Measurements from ENCODE around the gene TUT1.
"Not testable (repeated sequence)": the region's sequence is repeated elsewhere in the genome, so short reads cannot be mapped to it uniquely, and the experiment has no call there.

TUT1 gene

DNA sequence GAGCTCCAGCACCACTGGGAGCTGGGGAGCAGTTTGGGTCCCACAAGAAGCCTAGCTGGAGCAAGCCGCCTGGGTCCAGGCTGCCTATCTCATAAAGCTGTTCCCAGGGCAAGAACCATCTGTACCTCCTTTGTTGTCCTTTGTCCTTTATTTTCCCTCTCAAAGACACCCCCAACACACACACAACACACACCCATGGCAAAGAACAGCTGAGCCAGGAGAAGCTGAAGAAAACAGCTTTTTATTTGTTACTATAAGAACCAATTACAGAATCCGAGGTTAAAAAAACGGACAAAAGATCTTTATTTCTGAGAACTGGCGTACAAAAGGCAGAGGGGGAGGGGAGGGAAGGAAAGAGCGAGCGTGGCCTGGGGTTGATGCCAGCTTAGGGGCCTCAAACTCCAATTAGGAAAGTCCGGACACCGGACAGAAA is 1.7 kb upstream of the TUT1 start:
- peaks cover 61% of the 10 kb centered on the region for H3K36me3 ChIP-seq (ENCODE audit: insufficient read depth, low read length)
- H3K27ac ChIP-seq, result 0 out of 2 replicates have a peak overlapping the region, but pooled peaks have one; percentile 77
- no peak overlapping the region for H3K4me3 ChIP-seq
- no peaks in the 10 kb centered on the region for H3K9me3 ChIP-seq (ENCODE audit: low read depth, low read length)
- DNase-seq (ENCODE audit: low read depth, low spot score), result no peak
- TF ChIP-seq POLR2AphosphoS5 (IDR thresholded peaks at IDR 0.05; ENCODE audit: borderline replicate concordance, low read depth, low read length) (no peak), EZH2 (IDR thresholded peaks at IDR 0.05) (no peak), FOXP2 (optimal IDR thresholded peaks at IDR 0.05; ENCODE audit: control extremely low read depth, extremely low read length, insufficient read depth) (no peak)
- H3K9ac ChIP-seq (ENCODE audit: insufficient read length), result no peak overlapping the region

DNA sequence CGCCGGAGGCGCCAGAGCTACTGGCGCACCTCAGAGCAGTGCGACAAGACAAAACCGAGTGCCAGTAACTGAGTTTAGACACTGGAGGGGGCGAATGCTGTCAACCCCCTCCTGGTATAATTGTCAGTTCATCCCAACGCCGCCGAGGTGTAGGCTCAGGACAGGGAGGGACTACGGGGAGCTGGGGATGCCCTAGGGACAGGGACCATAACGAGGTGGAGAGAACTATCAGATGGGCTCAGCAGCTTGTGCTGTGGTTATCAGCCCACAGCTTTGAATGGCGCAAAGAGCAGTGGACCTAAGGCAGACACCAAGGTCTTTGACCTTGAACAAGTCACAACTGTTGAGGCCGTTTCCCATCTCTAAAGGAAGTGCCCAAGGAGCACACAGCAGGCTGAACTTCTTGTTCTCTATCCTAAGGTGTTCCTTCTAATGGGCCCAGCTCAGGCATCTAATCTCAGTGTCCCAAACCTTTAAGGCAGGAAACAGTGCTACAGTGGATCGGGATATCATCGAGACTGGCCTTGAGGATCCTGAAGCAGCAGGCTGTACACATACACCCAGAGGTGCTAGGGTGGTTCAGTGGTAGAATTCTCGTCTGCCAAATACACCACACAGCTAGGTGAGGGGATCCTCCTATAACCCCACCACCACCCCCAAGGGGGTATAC is 958 bp upstream of the TUT1 start:
- Histone ChIP-seq H3K4me3 (peak overlapping the region; percentile 90), H3K9ac (ENCODE audit: insufficient read length) (peak overlapping the region; percentile 76), H3K36me3 (ENCODE audit: insufficient read depth, low read length) (peaks cover 61% of the 10 kb centered on the region), H3K9me3 (ENCODE audit: low read depth, low read length) (no peaks in the 10 kb centered on the region), H3K27ac (peak overlapping the region; percentile 77)
- DNase-seq (ENCODE audit: low read depth, low spot score), result no peak
- TF ChIP-seq FOXP2 (optimal IDR thresholded peaks at IDR 0.05; ENCODE audit: control extremely low read depth, extremely low read length, insufficient read depth) (no peak), POLR2AphosphoS5 (IDR thresholded peaks at IDR 0.05; ENCODE audit: borderline replicate concordance, low read depth, low read length) (no peak), EZH2 (IDR thresholded peaks at IDR 0.05) (no peak)

DNA sequence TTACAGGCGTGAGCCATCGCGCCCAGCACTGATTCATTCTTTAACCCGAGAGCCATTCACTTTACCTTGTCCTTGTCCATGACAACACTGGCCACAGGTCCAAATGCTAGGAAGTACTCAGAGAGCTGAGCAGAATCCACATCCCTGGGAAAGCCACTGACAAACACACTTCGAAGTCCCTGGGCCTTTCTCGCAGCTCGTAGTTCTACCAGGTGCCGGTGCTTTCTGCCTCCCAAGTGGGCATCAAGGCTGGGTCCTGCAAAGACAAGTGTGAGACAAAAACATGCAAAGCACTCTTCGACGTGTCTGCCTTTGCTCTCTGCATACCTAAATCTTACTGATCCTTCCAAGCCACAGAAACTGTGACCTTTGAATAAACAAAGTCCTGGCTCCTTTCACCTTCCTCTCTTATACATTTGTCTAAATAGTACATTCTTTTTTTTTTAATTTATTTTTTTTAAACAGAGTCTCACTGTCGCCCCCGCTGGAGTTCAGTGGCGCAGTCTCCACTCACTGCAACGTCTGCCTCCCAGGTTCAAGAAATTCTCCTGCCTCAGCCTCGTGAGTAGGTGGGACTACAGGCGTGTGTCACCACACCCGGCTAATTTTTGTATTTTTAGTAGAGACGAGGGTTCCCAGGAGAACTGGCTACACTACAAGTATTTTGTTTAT is 2.2 kb downstream of the TUT1 start:
- no peak for TF ChIP-seq POLR2AphosphoS5 (IDR thresholded peaks at IDR 0.05; ENCODE audit: borderline replicate concordance, low read depth, low read length)
- no peak for TF ChIP-seq FOXP2 (optimal IDR thresholded peaks at IDR 0.05; ENCODE audit: control extremely low read depth, extremely low read length, insufficient read depth)
- TF ChIP-seq EZH2 (IDR thresholded peaks at IDR 0.05), result no peak
- H3K4me3 ChIP-seq, result no peak overlapping the region
- no peak for DNase-seq (ENCODE audit: low read depth, low spot score)
- H3K27ac ChIP-seq, result no peak overlapping the region
- peaks cover 43% of the 10 kb centered on the region for H3K36me3 ChIP-seq (ENCODE audit: insufficient read depth, low read length)
- H3K9me3 ChIP-seq (ENCODE audit: low read depth, low read length), result no peaks in the 10 kb centered on the region
- no peak overlapping the region for H3K9ac ChIP-seq (ENCODE audit: insufficient read length)

DNA sequence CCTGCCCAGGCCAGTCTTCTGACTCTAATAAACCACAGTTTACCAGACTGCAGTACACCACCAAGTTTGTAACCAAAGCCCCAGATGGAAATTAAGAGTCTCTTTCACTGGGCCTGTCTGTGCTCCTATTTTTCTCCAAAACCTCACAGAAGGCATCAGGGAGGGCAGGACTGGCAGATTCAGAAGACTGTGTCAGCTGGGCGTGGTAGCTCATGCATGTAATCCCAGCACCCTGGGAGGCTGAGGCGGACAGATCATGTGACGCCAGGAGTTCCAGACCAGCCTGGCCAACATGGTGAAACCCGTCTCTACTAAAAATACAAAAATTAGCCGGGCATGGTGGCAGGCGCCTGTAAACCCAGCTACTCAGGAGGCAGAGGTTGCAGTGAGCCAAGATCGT is 6.0 kb downstream of the TUT1 start:
- H3K9me3 ChIP-seq (ENCODE audit: low read depth, low read length); H3K4me3 ChIP-seq; DNase-seq (ENCODE audit: low read depth, low spot score); H3K9ac ChIP-seq (ENCODE audit: insufficient read length); H3K27ac ChIP-seq: not testable (repeated sequence)
- H3K36me3 ChIP-seq (ENCODE audit: insufficient read depth, low read length), result peaks cover 45% of the 10 kb centered on the region

DNA sequence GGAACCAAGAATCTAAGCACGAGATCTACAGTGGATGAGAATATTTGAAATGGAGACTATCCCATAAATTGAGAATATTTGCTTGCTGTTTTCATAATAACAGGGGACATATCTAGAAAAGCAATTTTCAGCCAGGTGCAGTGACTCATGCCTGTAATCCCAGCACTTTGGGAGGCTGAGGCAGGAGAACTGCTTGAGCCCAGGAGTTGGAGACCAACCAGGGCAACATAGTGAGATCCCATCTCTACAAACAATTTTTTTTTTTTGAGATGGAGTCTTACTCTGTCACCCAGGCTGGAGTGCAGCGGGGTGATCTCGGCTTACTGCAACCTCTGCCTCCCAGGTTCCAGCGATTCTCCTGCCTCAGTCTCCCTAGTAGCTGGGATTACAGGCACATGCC is 9.6 kb downstream of the TUT1 start:
- DNase-seq (ENCODE audit: low read depth, low spot score); H3K27ac ChIP-seq; H3K9ac ChIP-seq (ENCODE audit: insufficient read length); H3K9me3 ChIP-seq (ENCODE audit: low read depth, low read length); H3K4me3 ChIP-seq: not testable (repeated sequence)
- peaks cover 51% of the 10 kb centered on the region for H3K36me3 ChIP-seq (ENCODE audit: insufficient read depth, low read length)

DNA sequence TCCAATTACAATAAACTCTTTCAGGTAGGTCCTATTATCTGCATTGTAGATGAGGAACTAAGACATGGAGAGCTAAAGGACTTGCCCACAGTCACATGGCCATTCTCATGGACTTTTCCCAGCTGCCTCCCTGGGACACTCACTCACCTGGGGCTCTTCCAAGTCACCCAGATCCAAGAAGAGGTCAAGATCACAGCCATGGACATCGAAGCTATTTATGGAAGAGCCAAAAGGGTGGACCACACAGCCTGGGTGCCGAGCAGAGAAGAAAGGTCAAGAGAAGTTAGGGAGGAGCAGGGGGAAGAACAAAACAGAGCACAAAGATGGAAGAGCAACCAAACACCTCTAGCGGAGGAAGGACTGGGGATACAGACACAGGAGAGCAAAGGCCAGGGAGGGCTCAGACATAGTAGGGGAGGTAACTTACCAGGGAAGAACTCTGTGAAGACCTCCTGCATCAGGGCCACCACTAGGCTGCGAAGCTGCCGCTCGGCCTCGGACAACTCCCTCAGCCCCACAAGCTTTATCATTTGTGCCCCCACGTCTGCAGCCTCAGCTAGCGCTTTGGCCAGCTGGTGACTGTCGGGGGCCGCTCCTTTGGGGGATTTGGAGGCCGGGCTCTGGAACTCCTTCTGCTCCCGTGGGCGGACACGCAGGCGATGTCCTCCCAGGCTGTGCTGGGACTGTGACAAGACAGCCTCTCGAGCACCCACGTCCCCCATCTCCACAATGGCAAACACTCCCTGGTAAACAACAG is 10.2 kb downstream of the TUT1 start:
- DNase-seq (ENCODE audit: low read depth, low spot score), result no peak
- no peak overlapping the region for H3K4me3 ChIP-seq
- no peak overlapping the region for H3K27ac ChIP-seq
- H3K9me3 ChIP-seq (ENCODE audit: low read depth, low read length), result no peaks in the 10 kb centered on the region
- H3K9ac ChIP-seq (ENCODE audit: insufficient read length), result no peak overlapping the region
- peaks cover 54% of the 10 kb centered on the region for H3K36me3 ChIP-seq (ENCODE audit: insufficient read depth, low read length)
- no peak for TF ChIP-seq FOXP2 (optimal IDR thresholded peaks at IDR 0.05; ENCODE audit: control extremely low read depth, extremely low read length, insufficient read depth)
- TF ChIP-seq EZH2 (IDR thresholded peaks at IDR 0.05), result no peak
- TF ChIP-seq POLR2AphosphoS5 (IDR thresholded peaks at IDR 0.05; ENCODE audit: borderline replicate concordance, low read depth, low read length), result no peak

DNA sequence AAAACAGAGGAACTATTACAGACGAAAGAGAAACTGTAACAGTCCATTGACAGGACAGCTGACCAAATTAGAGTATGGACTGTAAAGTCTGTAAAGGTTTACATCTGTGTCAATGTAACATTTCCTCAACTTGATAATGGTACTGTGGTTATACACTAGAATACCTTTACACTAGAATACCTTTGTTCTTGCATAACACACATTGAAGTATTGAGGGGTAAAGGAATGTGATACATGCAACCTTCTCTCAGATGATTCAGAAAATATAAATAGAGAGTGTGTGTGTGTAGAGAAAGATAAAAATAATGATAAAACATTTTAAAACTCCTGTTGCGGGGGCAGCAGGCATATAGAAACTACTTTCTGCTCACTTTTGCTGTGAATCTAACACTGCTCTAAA is 12.1 kb downstream of the TUT1 start:
- H3K36me3 ChIP-seq (ENCODE audit: insufficient read depth, low read length), result peaks cover 52% of the 10 kb centered on the region; the same call in 1 of the 2 replicates
- DNase-seq (ENCODE audit: low read depth, low spot score), result no peak
- no peak overlapping the region for H3K4me3 ChIP-seq
- H3K9ac ChIP-seq (ENCODE audit: insufficient read length), result no peak overlapping the region
- TF ChIP-seq FOXP2 (optimal IDR thresholded peaks at IDR 0.05; ENCODE audit: control extremely low read depth, extremely low read length, insufficient read depth), result no peak
- no peak for TF ChIP-seq EZH2 (IDR thresholded peaks at IDR 0.05)
- TF ChIP-seq POLR2AphosphoS5 (IDR thresholded peaks at IDR 0.05; ENCODE audit: borderline replicate concordance, low read depth, low read length), result no peak
- no peaks in the 10 kb centered on the region for H3K9me3 ChIP-seq (ENCODE audit: low read depth, low read length)
- H3K27ac ChIP-seq, result no peak overlapping the region

DNA sequence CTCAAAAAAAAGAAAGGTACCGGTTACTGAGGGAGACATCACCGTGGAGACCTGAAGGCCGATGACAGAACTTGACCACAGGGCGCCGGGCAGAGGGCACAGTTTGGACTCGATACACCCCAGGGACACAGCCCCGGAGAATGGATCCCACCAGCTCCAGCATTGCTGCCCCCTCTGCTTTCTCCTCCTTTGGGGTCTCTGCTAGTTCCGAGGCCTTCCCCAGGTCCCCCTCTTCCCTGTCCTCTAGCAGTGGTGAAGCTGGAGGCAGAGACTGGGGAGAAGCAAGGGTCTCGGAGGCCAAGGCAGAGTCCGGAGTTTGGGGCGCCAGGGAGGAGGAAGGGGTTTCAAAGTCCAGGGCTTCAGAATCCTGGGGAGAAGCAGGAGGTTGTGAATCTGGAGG is 12.8 kb downstream of the TUT1 start:
- H3K27ac ChIP-seq, result no peak overlapping the region
- no peaks in the 10 kb centered on the region for H3K9me3 ChIP-seq (ENCODE audit: low read depth, low read length)
- peaks cover 45% of the 10 kb centered on the region; the same call in 1 of the 2 replicates for H3K36me3 ChIP-seq (ENCODE audit: insufficient read depth, low read length)
- TF ChIP-seq EZH2 (IDR thresholded peaks at IDR 0.05) (no peak), FOXP2 (optimal IDR thresholded peaks at IDR 0.05; ENCODE audit: control extremely low read depth, extremely low read length, insufficient read depth) (no peak), POLR2AphosphoS5 (IDR thresholded peaks at IDR 0.05; ENCODE audit: borderline replicate concordance, low read depth, low read length) (no peak)
- H3K4me3 ChIP-seq, result no peak overlapping the region
- no peak overlapping the region for H3K9ac ChIP-seq (ENCODE audit: insufficient read length)
- no peak for DNase-seq (ENCODE audit: low read depth, low spot score)
